Activated CD4-positive, alpha-beta T cell treated with anti-CD3 and anti-CD28 coated beads for 48 hours (primary cell): Measurements from ENCODE around the gene THAP12.

Experiments
- DNase-seq: peaks from one replicate; pipeline ENCODE4 v3.0.0-alpha.2; 2020

Gene THAP12

GRCh38 chr11:76376746-76377558 lies 4.0 kb downstream of the THAP12 start:
- no peak for DNase-seq

GRCh38 chr11:76371170-76371569 lies 9.8 kb downstream of the THAP12 start:
- DNase-seq: peak; percentile 44

- no peak for DNase-seq
These were observed 11.5 kb downstream of the THAP12 start for GRCh38 chr11:76369406-76369805.

- no peak for DNase-seq
These were observed 12.4 kb downstream of the THAP12 start for GRCh38 chr11:76368490-76368889.

- DNase-seq: no peak
These were observed 15.8 kb downstream of the THAP12 start for GRCh38 chr11:76365038-76365679.

GRCh38 chr11:76362716-76363115 lies 18.2 kb downstream of the THAP12 start:
- DNase-seq: no peak

GRCh38 chr11:76361776-76362175 lies 19.2 kb downstream of the THAP12 start:
- DNase-seq: no peak

GRCh38 chr11:76361374-76361773 lies 19.6 kb downstream of the THAP12 start:
- no peak for DNase-seq

- DNase-seq: no peak
These were observed 25.8 kb downstream of the THAP12 start for GRCh38 chr11:76355172-76355571.

GRCh38 chr11:76348348-76348747 lies 32.6 kb downstream of the THAP12 start:
- DNase-seq: no peak

- no peak for DNase-seq
These were observed 33.5 kb downstream of the THAP12 start for GRCh38 chr11:76347466-76347865.

- no peak for DNase-seq
These were observed 41.7 kb downstream of the THAP12 start for GRCh38 chr11:76339221-76339620.

GRCh38 chr11:76337923-76338322 lies 43.0 kb downstream of the THAP12 start:
- DNase-seq: no peak

- DNase-seq: no peak
These were observed 43.5 kb downstream of the THAP12 start for GRCh38 chr11:76337469-76337868.

GRCh38 chr11:76336597-76336996 lies 44.3 kb downstream of the THAP12 start:
- DNase-seq: no peak

GRCh38 chr11:76335842-76336241 lies 45.1 kb downstream of the THAP12 start:
- no peak for DNase-seq

- DNase-seq: no peak
These were observed 46.0 kb downstream of the THAP12 start for GRCh38 chr11:76334826-76335389.

- DNase-seq: no peak
These were observed 50.3 kb downstream of the THAP12 start for GRCh38 chr11:76330651-76331050.

GRCh38 chr11:76329983-76330382 lies 50.9 kb downstream of the THAP12 start:
- DNase-seq: no peak

- DNase-seq: no peak
These were observed 51.8 kb downstream of the THAP12 start for GRCh38 chr11:76329084-76329648.

- no peak for DNase-seq
These were observed 53.1 kb downstream of the THAP12 start for GRCh38 chr11:76327756-76328388.

GRCh38 chr11:76327202-76327601 lies 53.7 kb downstream of the THAP12 start:
- no peak for DNase-seq

GRCh38 chr11:76325185-76325584 lies 55.7 kb downstream of the THAP12 start:
- DNase-seq: no peak
